Activated naive CD4-positive, alpha-beta T cell treated with anti-CD3 and anti-CD28 coated beads for 36 hours (primary cell): ENCODE results near the gene PRR11. TPM values are rescaled to one million over a fixed set of nuclear protein-coding genes. Genes with fewer than 3 reads are reported as not detected.
A peak's percentile ranks its signal among the peaks of the same experiment; 100 is the strongest.
"Not testable (repeated sequence)": the region's sequence is repeated elsewhere in the genome, so short reads cannot be mapped to it uniquely, and the experiment has no call there.

Experiments
- CTCF ChIA-PET: fragments of 350-600 bp; sonication (Branson Sonifier 250); formaldehyde crosslinking; loops from one replicate; lab custom pipeline; 2021; ENCODE audit warnings: antibody characterized with exemption; lab: Charles Lee
- DNase-seq: peaks from one replicate; pipeline ENCODE4 v3.0.0-alpha.2; 2020
- H3K27ac Mint-ChIP-seq: one replicate; pipeline ENCODE4 v1.8.0; 2021; ENCODE audit warnings: mild to moderate bottlenecking, mixed read lengths
- H3K27me3 Mint-ChIP-seq: one replicate; pipeline ENCODE4 v1.8.0; 2021; ENCODE audit warnings: low read depth, mixed read lengths
- H3K36me3 Mint-ChIP-seq: one replicate; pipeline ENCODE4 v1.8.0; 2021; ENCODE audit warnings: low read depth, mixed read lengths
- H3K4me1 Mint-ChIP-seq: one replicate; pipeline ENCODE4 v1.8.0; 2021; ENCODE audit warnings: low read depth, mixed read lengths
- H3K4me3 Mint-ChIP-seq: one replicate; pipeline ENCODE4 v1.8.0; 2021; ENCODE audit warnings: mild to moderate bottlenecking, moderate library complexity, mixed read lengths
- H3K9me3 Mint-ChIP-seq: one replicate; pipeline ENCODE4 v1.8.0; 2021; ENCODE audit warnings: mixed read lengths
- intact Hi-C: fragments of 100-400 bp; cut with micrococcal nuclease; formaldehyde crosslinking; loops from one replicate; pipeline ENCODE4 v1.15.1; 2023
- total RNA-seq, 2 experiments: library from RNA; stranded (reverse); gene quantifications; one replicate each; pipeline ENCODE4 v1.2.3, GENCODE V29; 2021

Gene PRR11
- total RNA-seq, 2 experiments from 2014 or later = 77.4 to 82.1 TPM

GRCh38 chr17:59126809-59127417, 28.6 kb upstream of the PRR11 start:
- Mint-ChIP-seq H3K4me1 (peaks cover 4% of the 10 kb centered on the region), H3K27me3 (no peaks in the 10 kb centered on the region), H3K9me3 (no peaks in the 10 kb centered on the region), H3K36me3 (peaks cover 13% of the 10 kb centered on the region), H3K4me3 (no peak overlapping the region), H3K27ac (no peak overlapping the region)
- CTCF ChIA-PET = no interaction called here
- DNase-seq = no peak
- intact Hi-C loops = no loop called here

GRCh38 chr17:59129814-59130213, 25.7 kb upstream of the PRR11 start:
- H3K9me3 Mint-ChIP-seq = no peaks in the 10 kb centered on the region
- no peak overlapping the region for H3K27ac Mint-ChIP-seq
- H3K27me3 Mint-ChIP-seq = no peaks in the 10 kb centered on the region
- CTCF ChIA-PET = no interaction called here
- H3K36me3 Mint-ChIP-seq = peaks cover 7% of the 10 kb centered on the region
- peaks cover 5% of the 10 kb centered on the region for H3K4me1 Mint-ChIP-seq
- intact Hi-C loops = no loop called here
- no peak for DNase-seq
- no peak overlapping the region for H3K4me3 Mint-ChIP-seq

GRCh38 chr17:59131131-59131530, 24.4 kb upstream of the PRR11 start:
- H3K9me3 Mint-ChIP-seq = no peaks in the 10 kb centered on the region
- CTCF ChIA-PET = interaction anchor here (0.7 kb wide), 2 partner anchors 15 to 873 kb away, joined by 4 to 8 read pairs; no protein-coding TSS in a partner anchor
- H3K36me3 Mint-ChIP-seq = peaks cover 7% of the 10 kb centered on the region
- DNase-seq = no peak
- H3K4me3 Mint-ChIP-seq = no peak overlapping the region
- intact Hi-C loops = no loop called here
- no peak overlapping the region for H3K27ac Mint-ChIP-seq
- H3K4me1 Mint-ChIP-seq = peaks cover 8% of the 10 kb centered on the region
- H3K27me3 Mint-ChIP-seq = no peaks in the 10 kb centered on the region

- H3K27ac Mint-ChIP-seq, H3K36me3 Mint-ChIP-seq, H3K27me3 Mint-ChIP-seq, H3K4me3 Mint-ChIP-seq, H3K4me1 Mint-ChIP-seq, intact Hi-C loops, DNase-seq, H3K9me3 Mint-ChIP-seq, CTCF ChIA-PET: not testable (repeated sequence)
Measured at GRCh38 chr17:59138339-59138738, 17.2 kb upstream of the PRR11 start.

- no peak overlapping the region for H3K4me3 Mint-ChIP-seq
- no peaks in the 10 kb centered on the region for H3K9me3 Mint-ChIP-seq
- H3K27me3 Mint-ChIP-seq = no peaks in the 10 kb centered on the region
- H3K36me3 Mint-ChIP-seq = peaks cover 4% of the 10 kb centered on the region
- CTCF ChIA-PET = no interaction called here
- peaks cover 5% of the 10 kb centered on the region for H3K4me1 Mint-ChIP-seq
- intact Hi-C loops = no loop called here
- no peak overlapping the region for H3K27ac Mint-ChIP-seq
- DNase-seq = no peak
Measured at GRCh38 chr17:59139939-59140338, 15.6 kb upstream of the PRR11 start.

GRCh38 chr17:59141860-59142259, 13.7 kb upstream of the PRR11 start:
- DNase-seq = no peak
- no peaks in the 10 kb centered on the region for H3K27me3 Mint-ChIP-seq
- H3K9me3 Mint-ChIP-seq = no peaks in the 10 kb centered on the region
- CTCF ChIA-PET = no interaction called here
- peaks cover 11% of the 10 kb centered on the region for H3K4me1 Mint-ChIP-seq
- H3K4me3 Mint-ChIP-seq = no peak overlapping the region
- peaks cover 7% of the 10 kb centered on the region for H3K36me3 Mint-ChIP-seq
- intact Hi-C loops = no loop called here
- no peak overlapping the region for H3K27ac Mint-ChIP-seq

GRCh38 chr17:59145571-59146096, 9.9 kb upstream of the PRR11 start:
- Mint-ChIP-seq H3K27ac (no peak overlapping the region), H3K27me3 (no peaks in the 10 kb centered on the region), H3K4me1 (peaks cover 23% of the 10 kb centered on the region), H3K9me3 (no peaks in the 10 kb centered on the region), H3K36me3 (peaks cover 9% of the 10 kb centered on the region), H3K4me3 (no peak overlapping the region)
- intact Hi-C loops = no loop called here
- CTCF ChIA-PET = interaction anchor here (1.1 to 1.2 kb wide), 2 partner anchors 15 to 19 kb away, joined by 4 to 9 read pairs; no protein-coding TSS in a partner anchor
- no peak for DNase-seq

- CTCF ChIA-PET = interaction anchor here (0.8 kb wide), 1 partner anchor 18 kb away, joined by 3 read pairs; no protein-coding TSS in a partner anchor
- H3K4me1 Mint-ChIP-seq = peaks cover 42% of the 10 kb centered on the region
- H3K9me3 Mint-ChIP-seq = no peaks in the 10 kb centered on the region
Measured at GRCh38 chr17:59149051-59149450, 6.5 kb upstream of the PRR11 start.

GRCh38 chr17:59149841-59150511, 5.6 kb upstream of the PRR11 start:
- H3K4me3 Mint-ChIP-seq = no peak overlapping the region
- intact Hi-C loops = no loop called here
- CTCF ChIA-PET = interaction anchor here (0.8 kb wide), 1 partner anchor 17 kb away, joined by 3 read pairs; no protein-coding TSS in a partner anchor
- peaks cover 46% of the 10 kb centered on the region for H3K4me1 Mint-ChIP-seq
- peaks cover 14% of the 10 kb centered on the region for H3K36me3 Mint-ChIP-seq
- H3K27ac Mint-ChIP-seq = no peak overlapping the region
- H3K27me3 Mint-ChIP-seq = no peaks in the 10 kb centered on the region
- DNase-seq = no peak
- no peaks in the 10 kb centered on the region for H3K9me3 Mint-ChIP-seq

More at GRCh38 chr17:59149051-59149450, 6.5 kb upstream of the PRR11 start:
- Mint-ChIP-seq H3K36me3 (peaks cover 10% of the 10 kb centered on the region), H3K27me3 (no peaks in the 10 kb centered on the region), H3K27ac (no peak overlapping the region), H3K4me3 (no peak overlapping the region)
- intact Hi-C loops = no loop called here
- DNase-seq = no peak

- no peak overlapping the region for H3K27ac Mint-ChIP-seq
- H3K36me3 Mint-ChIP-seq = peaks cover 11% of the 10 kb centered on the region
- DNase-seq = no peak
- no peak overlapping the region for H3K4me3 Mint-ChIP-seq
- H3K4me1 Mint-ChIP-seq = peaks cover 38% of the 10 kb centered on the region
- no peaks in the 10 kb centered on the region for H3K27me3 Mint-ChIP-seq
- no peaks in the 10 kb centered on the region for H3K9me3 Mint-ChIP-seq
- intact Hi-C loops = no loop called here
- CTCF ChIA-PET = no interaction called here
Measured at GRCh38 chr17:59151006-59151405, 4.5 kb upstream of the PRR11 start.

GRCh38 chr17:59151591-59151990, 4.0 kb upstream of the PRR11 start:
- CTCF ChIA-PET = interaction anchor here (0.7 to 1.0 kb wide), 2 partner anchors 15 to 42 kb away, joined by 3 read pairs; no protein-coding TSS in a partner anchor
- DNase-seq = no peak
- no peak overlapping the region for H3K4me3 Mint-ChIP-seq
- intact Hi-C loops = no loop called here
- H3K36me3 Mint-ChIP-seq = peaks cover 11% of the 10 kb centered on the region
- H3K4me1 Mint-ChIP-seq = peaks cover 39% of the 10 kb centered on the region
- H3K9me3 Mint-ChIP-seq = no peaks in the 10 kb centered on the region
- H3K27me3 Mint-ChIP-seq = no peaks in the 10 kb centered on the region
- H3K27ac Mint-ChIP-seq = no peak overlapping the region

GRCh38 chr17:59152925-59153324, 2.6 kb upstream of the PRR11 start:
- DNase-seq = no peak
- intact Hi-C loops = no loop called here
- CTCF ChIA-PET = interaction anchor here (0.6 kb wide), 1 partner anchor 12 kb away, joined by 3 read pairs; no protein-coding TSS in a partner anchor
- peak overlapping the region; percentile 22 for H3K27ac Mint-ChIP-seq
- H3K4me1 Mint-ChIP-seq = peaks cover 39% of the 10 kb centered on the region
- H3K27me3 Mint-ChIP-seq = no peaks in the 10 kb centered on the region
- no peaks in the 10 kb centered on the region for H3K9me3 Mint-ChIP-seq
- no peak overlapping the region for H3K4me3 Mint-ChIP-seq
- H3K36me3 Mint-ChIP-seq = peaks cover 10% of the 10 kb centered on the region
